ENCODE results near the gene LSM14B.
"Not testable (repeated sequence)": the region's sequence is repeated elsewhere in the genome, so short reads cannot be mapped to it uniquely, and the experiment has no call there.

The LSM14B gene

GRCh38 chr20:62121776-62122653 is at the start of gene LSM14B:
Gene LSM14B, plus strand, starts transcription at chr20:62122475. Its CDS starts 192 bp downstream, at chr20:62122667.
- DNase-seq: peak; percentile 98

- no peak for DNase-seq
These were observed 49.0 kb upstream of the LSM14B start for GRCh38 chr20:62073323-62073722.

- DNase-seq: no peak
These were observed 43.1 kb upstream of the LSM14B start for GRCh38 chr20:62079166-62079565.

GRCh38 chr20:62080249-62080990 is 41.9 kb upstream of the LSM14B start:
- DNase-seq: peak; percentile 17

GRCh38 chr20:62083312-62083711 is 39.0 kb upstream of the LSM14B start:
- no peak for DNase-seq

GRCh38 chr20:62084224-62084623 is 38.1 kb upstream of the LSM14B start:
- DNase-seq: not testable (repeated sequence)

- no peak for DNase-seq
These were observed 37.1 kb upstream of the LSM14B start for GRCh38 chr20:62085206-62085605.

- no peak for DNase-seq
These were observed 35.0 kb upstream of the LSM14B start for GRCh38 chr20:62087227-62087626.

GRCh38 chr20:62087632-62088031 is 34.6 kb upstream of the LSM14B start:
- no peak for DNase-seq

- DNase-seq: no peak
These were observed 33.8 kb upstream of the LSM14B start for GRCh38 chr20:62088258-62089127.

- no peak for DNase-seq
These were observed 32.9 kb upstream of the LSM14B start for GRCh38 chr20:62089393-62089792.

GRCh38 chr20:62096421-62097380 is 25.6 kb upstream of the LSM14B start:
- no peak for DNase-seq

GRCh38 chr20:62097881-62098407 is 24.3 kb upstream of the LSM14B start:
- no peak for DNase-seq

GRCh38 chr20:62101078-62101477 is 21.2 kb upstream of the LSM14B start:
- no peak for DNase-seq

- no peak for DNase-seq
These were observed 18.6 kb upstream of the LSM14B start for GRCh38 chr20:62103508-62104233.

- DNase-seq: no peak
These were observed 18.0 kb upstream of the LSM14B start for GRCh38 chr20:62104234-62104789.

GRCh38 chr20:62104791-62105345 is 17.4 kb upstream of the LSM14B start:
- no peak for DNase-seq

GRCh38 chr20:62105592-62105991 is 16.7 kb upstream of the LSM14B start:
- DNase-seq: no peak

GRCh38 chr20:62111148-62111547 is 11.1 kb upstream of the LSM14B start:
- DNase-seq: no peak

GRCh38 chr20:62112368-62112767 is 9.9 kb upstream of the LSM14B start:
- no peak for DNase-seq

All from NCI-H146 (cell line).